ENCODE results near the gene BMAL1.

BMAL1 gene

DNA sequence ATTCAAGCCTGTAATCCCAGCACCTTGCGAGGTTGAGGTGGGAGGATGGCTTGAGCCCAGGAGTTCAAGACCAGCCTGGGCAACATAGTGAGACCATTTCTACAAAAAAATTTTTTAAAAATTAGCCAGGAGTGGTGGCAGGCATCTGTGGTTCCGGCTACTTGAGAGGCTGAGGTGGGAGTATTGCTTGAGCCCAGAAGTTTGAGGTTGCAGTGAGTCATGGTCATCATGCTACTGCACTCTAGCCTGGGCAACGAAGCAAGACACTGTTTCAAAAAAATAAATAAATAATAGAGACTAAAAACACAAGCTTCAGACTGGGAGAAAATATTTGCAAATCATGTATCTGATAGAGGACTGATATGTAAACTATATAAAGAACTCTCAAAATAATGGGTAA lies 152.2 kb downstream of the BMAL1 start:
- TF ChIP-seq CREB1 (IDR thresholded peaks at IDR 0.05; ENCODE audit: low read depth) = no peak

GRCh38 chr11:13433437-13433836 lies 155.8 kb downstream of the BMAL1 start:
- TF ChIP-seq ZBTB7A (IDR thresholded peaks at IDR 0.05; ENCODE audit: low read depth) = no peak
- TF ChIP-seq RAD21 (IDR thresholded peaks at IDR 0.05; ENCODE audit: low read depth) = no peak
- TF ChIP-seq, protein P1, sequence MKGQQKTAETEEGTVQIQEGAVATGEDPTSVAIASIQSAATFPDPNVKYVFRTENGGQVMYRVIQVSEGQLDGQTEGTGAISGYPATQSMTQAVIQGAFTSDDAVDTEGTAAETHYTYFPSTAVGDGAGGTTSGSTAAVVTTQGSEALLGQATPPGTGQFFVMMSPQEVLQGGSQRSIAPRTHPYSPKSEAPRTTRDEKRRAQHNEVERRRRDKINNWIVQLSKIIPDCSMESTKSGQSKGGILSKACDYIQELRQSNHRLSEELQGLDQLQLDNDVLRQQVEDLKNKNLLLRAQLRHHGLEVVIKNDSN (IDR thresholded peaks at IDR 0.05) = no peak
- no peak for TF ChIP-seq FOXM1 (IDR thresholded peaks at IDR 0.05; ENCODE audit: borderline replicate concordance, low read depth)
- no peak for TF ChIP-seq REST (IDR thresholded peaks at IDR 0.05; ENCODE audit: low read depth)
- TF ChIP-seq CREB1 (IDR thresholded peaks at IDR 0.05; ENCODE audit: low read depth) = no peak
- TF ChIP-seq, protein P2, sequence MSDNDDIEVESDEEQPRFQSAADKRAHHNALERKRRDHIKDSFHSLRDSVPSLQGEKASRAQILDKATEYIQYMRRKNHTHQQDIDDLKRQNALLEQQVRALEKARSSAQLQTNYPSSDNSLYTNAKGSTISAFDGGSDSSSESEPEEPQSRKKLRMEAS (IDR thresholded peaks at IDR 0.05) = no peak
- no peak for TF ChIP-seq CEBPB (IDR thresholded peaks at IDR 0.05)
- no peak for TF ChIP-seq EP300 (IDR thresholded peaks at IDR 0.05; ENCODE audit: borderline replicate concordance)
- no peak for TF ChIP-seq TEAD4 (IDR thresholded peaks at IDR 0.05)
- no peak for TF ChIP-seq TCF12 (IDR thresholded peaks at IDR 0.05; ENCODE audit: low read depth)

- peak; percentile 43; the same call in 1 of the 2 replicates for TF ChIP-seq NFIC (IDR thresholded peaks at IDR 0.05)
- TF ChIP-seq TEAD4 (IDR thresholded peaks at IDR 0.05) = peak; percentile 50; the same call in 1 of the 2 replicates
- TF ChIP-seq REST (IDR thresholded peaks at IDR 0.05; ENCODE audit: low read depth) = peak; percentile 8; the same call in 1 of the 2 replicates
- no peak for TF ChIP-seq RAD21 (IDR thresholded peaks at IDR 0.05; ENCODE audit: low read depth)
- TF ChIP-seq ZBTB7A (IDR thresholded peaks at IDR 0.05; ENCODE audit: low read depth) = no peak
- TF ChIP-seq CEBPB (IDR thresholded peaks at IDR 0.05) = peak; percentile 75
- peak; percentile 56; the same call in 1 of the 2 replicates for TF ChIP-seq EP300 (IDR thresholded peaks at IDR 0.05; ENCODE audit: borderline replicate concordance)
- peak; percentile 12; the same call in 1 of the 2 replicates for TF ChIP-seq TCF12 (IDR thresholded peaks at IDR 0.05; ENCODE audit: low read depth)
These were observed 156.9 kb downstream of the BMAL1 start for GRCh38 chr11:13434247-13435205.
